OCI-LY7 (cell line): Measurements from ENCODE around the gene TRIM33. TPM values are rescaled to one million over a fixed set of nuclear protein-coding genes. Genes with fewer than 3 reads are reported as not detected.

Source experiments
- BruUV-seq: library from RNA; stranded (reverse); fragments of 400-500 nt; replicated peaks from 2 replicates; lab custom pipeline; 2021; lab: Mats Ljungman, UMichigan
- CTCF ChIA-PET: fragments of 300-600 bp; sonication (Branson Sonifier 250); formaldehyde crosslinking; loops from one replicate; lab custom pipeline; 2022; ENCODE audit warnings: antibody characterized with exemption; ENCODE audit not compliant: unreplicated experiment; lab: Charles Lee
- POLR2A ChIA-PET: fragments of 300-600 bp; sonication (Branson Sonifier 250); formaldehyde crosslinking; loops from one replicate; lab custom pipeline; 2022; ENCODE audit warnings: antibody characterized with exemption; lab: Charles Lee
- DNase-seq: peaks from one replicate; pipeline ENCODE4 v3.0.0-alpha.2; 2015; ENCODE audit warnings: low spot score
- H2AFZ ChIP-seq: fragments of 200-600 bp; sonication (generic), shearing (Covaris generic); 2 replicates; pipeline ENCODE4 v1.6.1; 2014; ENCODE audit warnings: mild to moderate bottlenecking, antibody characterized with exemption, low read length, moderate library complexity
- H3K27ac ChIP-seq: fragments of 200-600 bp; sonication (generic); 2 replicates; pipeline ENCODE4 v1.5.1; 2014; ENCODE audit warnings: mixed run types, low read depth, mild to moderate bottlenecking, moderate library complexity, low read length, inconsistent platforms; ENCODE audit not compliant: poor library complexity, severe bottlenecking
- H3K36me3 ChIP-seq: fragments of 200-600 bp; sonication (generic); 2 replicates; pipeline ENCODE4 v1.6.1; 2014; ENCODE audit warnings: mild to moderate bottlenecking, antibody characterized with exemption, low read length, moderate library complexity, mixed read lengths; ENCODE audit not compliant: insufficient read depth
- H3K4me1 ChIP-seq: fragments of 200-600 bp; sonication (generic); 2 replicates; pipeline ENCODE4 v1.5.1; 2014; ENCODE audit warnings: mild to moderate bottlenecking, low read length; ENCODE audit not compliant: insufficient read depth, poor library complexity, severe bottlenecking
- H3K4me2 ChIP-seq: fragments of 200-600 bp; sonication (generic); 2 replicates; pipeline ENCODE4 v1.6.1; 2014; ENCODE audit warnings: mild to moderate bottlenecking, low read length
- H3K4me3 ChIP-seq: fragments of 200-600 bp; sonication (generic); 2 replicates; pipeline ENCODE4 v1.5.1; 2014; ENCODE audit warnings: mild to moderate bottlenecking, low read depth, low read length; ENCODE audit not compliant: poor library complexity, severe bottlenecking
- H3K79me2 ChIP-seq: fragments of 200-600 bp; sonication (generic); 2 replicates; pipeline ENCODE4 v1.6.1; 2016; ENCODE audit warnings: low read depth, mild to moderate bottlenecking, low read length, moderate library complexity, mixed read lengths; ENCODE audit not compliant: insufficient read depth
- H3K9me2 ChIP-seq: fragments of 200-600 bp; sonication (generic); 2 replicates; pipeline ENCODE4 v1.6.1; 2016; ENCODE audit warnings: mild to moderate bottlenecking, low read length, mixed read lengths; ENCODE audit not compliant: insufficient read depth
- H3K9me3 ChIP-seq: fragments of 200-600 bp; sonication (generic); 2 replicates; pipeline ENCODE4 v1.6.1; 2014; ENCODE audit warnings: mild to moderate bottlenecking, mixed run types, low read length, mixed read lengths
- H4K20me1 ChIP-seq: fragments of 200-600 bp; sonication (generic); 2 replicates; pipeline ENCODE4 v1.6.1; 2014; ENCODE audit warnings: mild to moderate bottlenecking, antibody characterized with exemption, low read length, moderate library complexity, mixed read lengths; ENCODE audit not compliant: insufficient read depth
- CTCF ChIP-seq: fragments of 200-600 bp; sonication (generic); conservative IDR thresholded peaks from 2 replicates; pipeline ENCODE4 v1.5.1; 2014; ENCODE audit warnings: mild to moderate bottlenecking, antibody characterized with exemption, low read length, moderate library complexity, mixed read lengths
- EZH2phosphoT487 ChIP-seq: fragments of 200-600 bp; sonication (generic); IDR thresholded peaks from 2 replicates; pipeline ENCODE4 v1.6.1; 2018; ENCODE audit warnings: low read depth, borderline replicate concordance, mild to moderate bottlenecking, mixed run types, antibody characterized with exemption, low read length, moderate library complexity, mixed read lengths
- intact Hi-C: fragments of 100-400 bp; cut with micrococcal nuclease; formaldehyde crosslinking; loops from one replicate; pipeline ENCODE4 v1.10.0; 2022; ENCODE audit not compliant: unreplicated experiment
- small RNA-seq: library from RNA; depleted of rRNA; stranded (forward); fragments of <200 nt; gene quantifications from one replicate; pipeline ENCODE3, GENCODE V24; 2014
- total RNA-seq, 2 experiments: library from RNA; depleted of rRNA in 1 of 2; stranded (reverse); fragments of >200 nt in 1 of 2; shearing (Covaris generic) in 1 of 2; gene quantifications; 2 replicates each; pipeline ENCODE4 v1.2.3, GENCODE V29; 2014 to 2022

The TRIM33 gene
- total RNA-seq, 2 experiments from 2014 or later = 43.0 to 44.7 TPM

DNA sequence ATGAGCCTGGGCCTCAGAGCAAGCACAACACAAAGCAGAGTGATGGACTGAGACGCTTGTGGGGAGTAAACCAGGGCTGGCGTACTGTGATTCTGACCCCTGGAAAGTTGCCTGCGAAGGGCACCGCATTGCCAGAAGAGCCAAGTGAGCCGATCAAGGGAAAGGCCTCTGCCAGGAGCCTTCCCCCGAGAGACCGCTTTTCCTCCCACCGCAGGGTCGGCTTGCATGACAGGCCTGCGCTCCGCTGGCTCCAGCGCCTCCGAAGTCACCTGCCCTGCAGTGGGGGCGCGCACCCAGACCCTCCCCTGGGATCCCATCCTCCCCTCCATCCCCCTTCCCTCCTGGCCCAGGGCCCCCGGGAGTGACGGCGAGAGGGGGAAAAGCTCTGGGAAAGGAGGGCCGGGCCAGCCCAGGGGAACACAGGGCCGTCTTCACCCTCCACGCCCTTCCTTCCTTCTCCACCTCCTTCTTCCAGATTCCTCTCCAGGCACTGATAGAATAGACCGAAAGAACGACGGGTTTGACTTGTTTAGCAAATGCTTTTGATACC is 165.0 kb downstream of the TRIM33 start:
- no TSS peak for BruUV-seq
- H4K20me1 ChIP-seq = no peaks in the 10 kb centered on the region
- no peaks in the 10 kb centered on the region for H3K9me2 ChIP-seq
- ChIA-PET POLR2A (interaction anchor here (1.1 kb wide), 1 partner anchor 213 kb away, joined by 5 read pairs; no protein-coding TSS in a partner anchor), CTCF (interaction anchor here (1.4 kb wide), 1 partner anchor 213 kb away, joined by 5 read pairs; no protein-coding TSS in a partner anchor)
- intact Hi-C loops = loop anchor here (2.0 kb wide), 2 partner anchors 213 to 325 kb away; partner anchors contain the start of gene DENND2C
- H3K36me3 ChIP-seq = no peaks in the 10 kb centered on the region
- H3K9me3 ChIP-seq = no peaks in the 10 kb centered on the region
- H3K4me2 ChIP-seq = peak overlapping the region; percentile 67
- no peak overlapping the region for H3K27ac ChIP-seq
- no peak for DNase-seq
- H3K4me1 ChIP-seq = peaks cover 5% of the 10 kb centered on the region
- H3K4me3 ChIP-seq = peak overlapping the region; percentile 46
- no peak for TF ChIP-seq CTCF
- TF ChIP-seq EZH2phosphoT487 = no peak
- peak overlapping the region; percentile 80 for H2AFZ ChIP-seq
- H3K79me2 ChIP-seq = no peaks in the 10 kb centered on the region

- peaks cover 5% of the 10 kb centered on the region for H3K4me1 ChIP-seq
Observed at GRCh38 chr1:114344656-114345055, 166.3 kb downstream of the TRIM33 start.

More at GRCh38 chr1:114344656-114345055, 166.3 kb downstream of the TRIM33 start:
- BruUV-seq = no TSS peak
- intact Hi-C loops = no loop called here
- no peaks in the 10 kb centered on the region for H3K9me3 ChIP-seq
- no peaks in the 10 kb centered on the region for H3K36me3 ChIP-seq
- no peak overlapping the region for H2AFZ ChIP-seq
- no peak overlapping the region for H3K4me2 ChIP-seq
- H3K27ac ChIP-seq = no peak overlapping the region
- POLR2A ChIA-PET = no interaction called here
- TF ChIP-seq EZH2phosphoT487 = no peak
- no peak for TF ChIP-seq CTCF
- no peak for DNase-seq
- H3K4me3 ChIP-seq = no peak overlapping the region
- no peaks in the 10 kb centered on the region for H3K79me2 ChIP-seq
- CTCF ChIA-PET = no interaction called here
- H3K9me2 ChIP-seq = no peaks in the 10 kb centered on the region
- no peaks in the 10 kb centered on the region for H4K20me1 ChIP-seq

Small RNA genes within 50 kb of the gene (small RNA-seq; reads per million reads assigned to genes)
- gene RF00019 = not detected

Other genes with a start within 250 kb of the TRIM33 start
- 40.8 and 41.8 TPM in 2 replicates for gene BCAS2, start 70.4 kb upstream of the TRIM33 start, total RNA-seq (2014; rRNA removed; shearing (Covaris generic))
- gene BCAS2, start 70.4 kb upstream of the TRIM33 start, total RNA-seq (2022) = 35.8 and 39.3 TPM in 2 replicates
- gene DENND2C, start 158.8 kb upstream of the TRIM33 start, total RNA-seq (2014; rRNA removed; shearing (Covaris generic)) = 0.26 and 0.47 TPM in 2 replicates
- 0.93 and 1.6 TPM in 2 replicates for gene DENND2C, start 158.8 kb upstream of the TRIM33 start, total RNA-seq (2022)
- not detected in 2 replicates for gene AMPD1, start 184.3 kb upstream of the TRIM33 start, total RNA-seq (2014; rRNA removed; shearing (Covaris generic))
- not detected in 2 replicates for gene AMPD1, start 184.3 kb upstream of the TRIM33 start, total RNA-seq (2022)
- gene NRAS, start 205.6 kb upstream of the TRIM33 start, total RNA-seq (2014; rRNA removed; shearing (Covaris generic)) = 28.5 and 32.6 TPM in 2 replicates
- 43.5 and 47.0 TPM in 2 replicates for gene NRAS, start 205.6 kb upstream of the TRIM33 start, total RNA-seq (2022)
- 177 and 223 TPM in 2 replicates for gene CSDE1, start 246.8 kb upstream of the TRIM33 start, total RNA-seq (2014; rRNA removed; shearing (Covaris generic))
- 426 and 456 TPM in 2 replicates for gene CSDE1, start 246.8 kb upstream of the TRIM33 start, total RNA-seq (2022)